Left forelimb (tissue), 1 donor: ENCODE measurements around the gene SIMC1.

Experiments used
- DNase-seq: peaks from one replicate; pipeline ENCODE4 v3.0.0-alpha.2; 2018; ENCODE audit warnings: low spot score

SIMC1 gene

DNA sequence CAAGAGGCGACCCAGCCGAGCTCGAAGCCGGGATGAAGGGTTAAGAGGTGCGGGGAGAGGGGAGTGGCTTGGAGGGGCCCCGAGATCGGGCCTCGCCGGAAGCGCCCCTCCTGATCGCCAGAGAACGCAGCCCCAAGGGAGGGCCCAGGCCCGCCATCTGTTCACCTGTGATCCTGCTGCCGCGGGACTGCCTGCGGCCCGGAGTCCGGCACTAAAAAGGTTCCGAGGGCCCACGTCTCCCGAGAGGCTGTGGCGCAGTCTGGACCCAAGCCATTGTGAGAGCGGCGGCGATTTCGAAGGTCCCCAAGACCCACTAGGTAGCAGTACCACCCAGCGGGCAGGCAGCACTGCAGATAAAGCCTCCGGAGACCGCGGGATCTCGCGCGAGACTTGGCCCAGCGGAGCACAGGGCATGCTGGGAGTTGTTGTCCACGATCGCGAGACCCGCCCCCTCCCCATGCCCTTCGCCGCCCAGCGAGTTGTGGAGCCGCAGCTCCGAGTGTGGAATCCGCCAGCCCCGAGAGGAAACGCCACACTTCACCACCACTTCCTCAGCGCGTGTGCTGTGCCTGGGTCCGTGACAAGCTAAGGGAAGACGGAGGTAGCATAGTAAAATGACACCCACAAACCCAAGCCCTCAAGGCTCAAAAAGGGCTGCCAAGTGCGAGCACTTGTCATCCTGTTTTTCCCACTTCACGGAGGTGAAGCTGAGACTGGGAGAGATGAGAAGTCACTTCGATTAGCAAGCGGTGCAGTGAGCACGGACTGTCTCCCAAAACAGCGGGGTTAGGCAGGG, 123.4 kb downstream of the SIMC1 start, which contains the start of gene KIAA1191:
TSS of gene KIAA1191 (minus strand) at position 328 of the 796 bp plus-strand sequence. CDS start 2,256 bp downstream, outside the sequence.
- DNase-seq, result peak; percentile 95

DNA sequence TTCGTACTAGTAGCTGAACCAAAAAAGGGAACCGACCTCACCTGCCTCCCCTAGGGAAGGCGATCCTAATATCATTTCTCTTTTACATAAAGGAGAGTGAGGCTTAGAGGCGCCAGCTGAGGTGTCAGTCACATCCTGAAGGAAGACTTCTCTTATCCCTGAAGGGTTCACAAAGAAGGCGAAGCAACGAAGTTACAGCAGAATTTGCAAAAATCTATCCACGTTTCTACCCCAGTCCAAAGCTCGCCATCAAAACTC, 123.9 kb downstream of the SIMC1 start:
- no peak for DNase-seq

DNA sequence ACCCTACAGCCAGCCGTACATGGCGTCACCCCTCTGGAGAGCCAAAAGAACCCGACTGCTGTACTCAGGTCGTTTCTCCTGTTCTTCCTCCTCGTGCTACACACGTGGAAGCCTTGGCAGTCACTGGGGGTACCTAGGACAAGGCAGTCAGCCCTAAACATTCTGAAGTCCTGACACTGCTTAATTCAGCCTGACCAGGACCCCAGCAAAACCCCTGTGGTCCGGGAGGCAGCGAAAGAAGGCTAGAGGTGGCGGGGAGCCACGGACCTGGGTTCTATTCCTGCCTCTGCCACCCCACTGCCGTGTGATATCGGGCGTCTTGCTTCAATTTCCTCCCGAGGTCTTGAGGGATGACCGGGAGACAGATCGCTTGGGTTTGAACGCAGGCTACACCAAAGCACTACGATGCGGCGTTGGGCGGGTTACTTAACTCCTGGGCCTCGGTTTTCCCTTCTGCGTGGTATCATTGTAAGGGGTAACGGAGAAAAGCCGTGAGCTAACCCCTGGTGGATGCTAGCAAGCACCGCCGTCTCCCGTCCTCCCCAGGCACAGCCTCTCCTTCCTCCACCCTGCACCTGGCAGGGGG, 126.6 kb downstream of the SIMC1 start:
- no peak for DNase-seq

DNA sequence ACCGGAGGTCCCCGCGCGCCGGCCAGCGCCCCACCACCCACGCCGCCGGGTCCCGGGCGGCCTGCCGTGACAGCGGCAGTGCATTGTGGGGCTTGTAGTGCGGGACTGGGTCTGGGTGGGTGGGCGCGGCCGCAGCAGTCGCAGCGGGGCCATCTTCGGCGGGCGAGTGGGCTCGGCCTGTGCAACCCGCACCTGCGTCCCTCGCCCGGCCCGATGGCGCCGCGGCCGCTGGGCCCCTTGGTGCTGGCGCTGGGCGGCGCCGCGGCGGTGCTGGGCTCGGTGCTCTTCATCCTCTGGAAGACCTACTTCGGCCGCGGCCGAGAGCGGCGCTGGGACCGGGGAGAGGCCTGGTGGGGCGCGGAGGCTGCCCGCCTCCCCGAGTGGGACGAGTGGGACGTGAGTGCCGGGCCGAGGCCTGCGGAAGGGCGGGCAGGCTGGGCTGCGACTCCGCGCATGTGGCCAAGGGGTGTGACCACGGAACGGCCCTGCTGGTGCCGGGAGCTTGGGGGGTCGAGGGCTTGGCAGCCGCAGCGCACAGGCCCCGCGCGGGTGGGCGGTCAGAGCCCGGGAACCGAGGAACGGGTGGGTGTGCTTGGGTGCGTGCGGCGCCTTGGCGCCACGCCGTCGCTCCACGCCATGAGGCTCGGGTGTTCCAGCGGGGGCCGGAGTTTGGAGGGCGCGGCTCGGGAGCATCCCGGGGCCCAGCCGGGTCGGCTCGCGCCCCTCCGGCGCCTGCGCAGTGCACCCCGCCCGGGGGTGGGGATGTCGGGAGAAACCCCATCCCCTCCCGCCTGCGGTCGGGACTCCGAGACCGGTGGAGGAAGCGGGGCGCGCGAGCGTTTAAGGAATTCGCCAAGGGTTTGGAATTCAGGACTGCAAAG, 127.4 kb downstream of the SIMC1 start, which contains the start of gene ARL10:
TSS of gene ARL10 (plus strand) at position 137 of the 881 bp plus-strand sequence. CDS start at position 214, 77 bp downstream.
- DNase-seq, result peak; percentile 82

DNA sequence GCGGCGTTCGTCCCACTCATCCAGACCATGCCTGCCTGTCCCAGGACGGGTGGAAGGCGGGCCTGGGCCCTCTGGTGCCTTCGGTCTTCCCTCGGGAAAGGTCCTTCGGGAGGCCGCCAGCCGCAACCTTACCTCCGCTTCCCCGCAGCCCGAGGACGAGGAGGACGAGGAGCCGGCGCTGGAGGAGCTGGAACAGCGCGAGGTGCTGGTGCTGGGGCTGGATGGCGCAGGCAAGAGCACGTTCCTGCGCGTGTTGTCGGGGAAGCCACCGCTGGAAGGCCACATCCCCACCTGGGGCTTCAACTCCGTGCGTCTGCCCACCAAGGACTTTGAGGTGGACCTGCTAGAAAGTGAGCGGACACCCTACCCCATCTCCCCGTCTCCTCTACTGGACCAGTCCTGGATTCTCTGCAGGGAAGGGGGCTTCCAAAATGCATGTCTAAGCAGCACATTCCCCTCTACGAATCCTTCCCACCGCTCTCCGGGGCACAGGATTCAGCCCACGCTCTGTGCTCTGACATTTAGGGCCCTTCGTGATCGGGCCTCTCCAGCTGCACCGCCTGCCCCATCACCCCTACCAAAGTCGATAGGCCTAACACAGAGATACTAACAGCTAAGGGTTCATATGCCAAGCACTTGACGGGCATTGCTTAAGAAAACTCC, 128.1 kb downstream of the SIMC1 start:
- DNase-seq, result no peak

DNA sequence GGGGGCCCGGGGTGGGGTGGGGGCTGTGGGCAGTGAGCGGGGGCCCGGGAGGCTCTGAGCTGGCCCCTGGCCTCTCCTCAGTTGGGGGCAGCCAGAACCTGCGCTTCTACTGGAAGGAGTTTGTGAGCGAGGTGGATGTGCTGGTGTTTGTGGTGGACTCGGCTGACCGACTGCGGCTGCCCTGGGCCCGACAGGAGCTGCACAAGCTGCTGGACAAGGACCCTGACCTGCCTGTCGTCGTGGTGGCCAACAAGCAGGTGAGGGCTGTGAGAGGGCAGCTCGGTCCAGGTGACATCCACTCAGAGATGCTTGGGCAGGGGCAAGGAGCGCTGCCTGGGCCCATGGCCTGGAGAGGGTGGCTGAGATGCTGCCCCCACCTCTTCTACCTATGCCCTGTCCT, 130.5 kb downstream of the SIMC1 start:
- no peak for DNase-seq

DNA sequence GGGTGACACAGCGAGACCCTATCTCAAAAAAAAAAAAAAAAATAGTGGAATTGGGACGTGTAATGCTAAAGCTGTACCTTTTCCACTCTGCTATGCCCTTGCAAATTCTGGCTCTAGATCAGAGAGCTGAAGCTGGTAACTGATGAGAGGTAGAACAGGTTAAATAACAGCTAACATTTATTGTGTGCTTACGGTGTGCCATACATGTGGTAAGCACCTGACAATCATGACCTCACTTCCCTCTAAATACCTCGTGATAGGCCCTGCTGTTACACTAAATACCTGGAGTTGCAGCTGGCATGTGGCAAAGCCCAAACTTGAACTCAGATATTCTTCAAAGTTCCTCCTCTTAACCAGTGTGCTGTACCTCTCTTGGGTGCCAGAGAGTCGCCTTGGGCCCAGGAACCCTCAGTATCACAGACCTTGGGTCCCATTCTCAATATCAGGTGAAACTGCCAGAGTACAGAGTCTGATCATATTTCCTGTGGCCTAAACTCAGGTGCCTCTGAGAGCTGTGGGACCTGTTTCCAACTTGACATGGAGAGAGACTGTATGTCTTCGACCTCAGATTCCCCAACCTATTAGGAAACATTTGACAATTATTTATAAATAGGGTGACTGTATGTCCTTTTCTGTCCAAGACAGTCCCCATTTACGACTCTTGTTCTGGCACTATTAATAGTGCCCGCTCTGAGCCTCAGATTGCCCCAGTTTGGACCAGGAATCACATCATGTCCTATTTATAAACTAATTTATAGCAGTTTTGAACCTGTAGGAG, 131.9 kb downstream of the SIMC1 start:
- DNase-seq, result no peak

DNA sequence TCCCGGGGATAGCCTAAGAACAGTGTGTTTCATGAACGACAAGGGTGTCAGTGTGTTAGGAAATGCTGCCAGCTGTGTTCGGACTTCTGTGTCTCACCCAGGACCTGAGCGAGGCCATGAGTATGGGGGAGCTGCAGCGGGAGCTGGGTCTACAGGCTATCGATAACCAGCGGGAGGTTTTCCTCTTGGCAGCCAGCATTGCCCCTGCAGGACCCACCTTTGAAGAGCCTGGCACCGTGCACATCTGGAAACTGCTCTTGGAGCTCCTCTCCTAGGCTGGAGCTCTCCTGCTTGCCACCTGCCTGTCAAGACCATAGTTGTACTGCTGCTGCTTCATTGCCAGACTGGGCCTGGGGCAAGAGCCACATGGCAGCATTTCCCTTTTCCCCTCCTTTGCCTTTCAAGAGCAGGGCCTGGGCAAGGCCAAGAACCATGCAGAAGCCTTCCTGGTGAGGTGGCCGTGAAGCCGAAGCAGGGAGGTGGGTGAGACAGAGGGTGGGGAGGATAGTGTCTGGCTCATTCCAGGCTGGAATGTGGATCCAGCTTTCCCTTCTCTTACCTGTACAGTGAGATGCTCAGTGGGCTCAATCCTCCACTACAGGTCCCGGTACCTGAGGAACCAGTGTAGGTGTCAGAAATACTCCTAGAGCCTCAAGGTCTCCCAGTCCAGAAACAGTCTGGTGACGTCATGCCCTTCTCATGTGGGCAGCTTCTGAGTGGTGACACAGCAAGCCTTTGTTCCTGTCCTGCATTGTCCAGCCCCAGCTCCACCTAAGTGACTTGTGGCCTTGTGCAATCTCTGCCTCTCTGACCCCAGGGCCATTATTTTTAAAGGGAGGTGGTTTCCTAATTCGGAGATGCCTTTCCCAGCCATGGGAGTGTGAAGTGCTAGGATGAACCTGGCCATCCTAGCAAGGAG, 133.7 kb downstream of the SIMC1 start:
- DNase-seq, result no peak

DNA sequence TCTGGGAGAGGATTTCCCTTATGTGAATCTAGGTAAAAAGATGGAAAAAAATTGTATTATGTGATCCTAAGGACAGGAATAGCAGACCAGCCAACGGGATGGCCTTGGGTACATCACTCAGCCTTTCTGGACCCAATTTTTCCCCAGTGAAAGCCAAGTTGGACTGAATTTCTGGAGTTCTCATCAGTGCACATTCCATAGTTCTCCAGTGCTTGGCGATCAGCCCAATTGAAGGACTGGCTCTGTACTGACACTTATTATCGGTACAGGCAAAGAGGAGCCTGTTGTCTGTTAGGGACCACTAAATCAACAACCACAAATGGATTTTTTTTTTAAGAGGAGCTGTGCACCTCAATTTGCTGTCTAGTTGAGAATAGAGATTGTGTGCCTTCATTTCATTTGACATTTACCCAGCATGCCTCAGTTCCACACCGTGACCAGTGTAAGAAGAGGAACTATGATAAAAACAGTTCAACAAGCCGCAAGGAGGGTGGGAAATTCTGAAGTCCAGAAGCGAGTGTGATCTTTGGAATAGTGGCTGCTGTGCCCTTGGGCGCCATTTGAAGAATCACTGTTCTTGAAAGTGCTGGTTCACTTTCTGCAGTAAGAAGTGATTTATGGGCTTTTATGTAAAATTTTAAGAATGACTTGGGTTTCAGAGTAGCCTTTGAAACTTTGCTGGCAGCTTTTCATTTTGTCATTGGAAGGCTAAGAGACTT, 135.0 kb downstream of the SIMC1 start:
- DNase-seq, result no peak

DNA sequence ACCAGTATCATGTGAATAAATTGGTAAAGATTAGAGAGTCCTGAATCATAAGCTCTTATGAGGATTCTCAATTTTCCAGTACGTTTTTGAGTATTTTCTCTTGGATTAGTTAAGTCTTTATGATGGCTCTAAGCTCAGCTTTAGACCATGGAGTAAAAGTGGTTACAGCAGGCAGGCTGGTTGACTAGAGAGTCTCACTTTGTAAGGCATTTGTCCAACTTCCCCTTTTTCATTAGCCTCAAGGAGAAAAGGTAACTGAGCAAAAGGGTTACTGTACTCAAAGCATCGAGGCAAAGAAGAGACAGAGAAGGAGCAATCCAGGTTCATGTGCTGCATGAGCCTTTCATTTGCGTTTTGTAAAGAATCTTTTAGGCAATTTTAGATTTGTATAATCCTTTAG, 141.7 kb downstream of the SIMC1 start:
- DNase-seq, result no peak

DNA sequence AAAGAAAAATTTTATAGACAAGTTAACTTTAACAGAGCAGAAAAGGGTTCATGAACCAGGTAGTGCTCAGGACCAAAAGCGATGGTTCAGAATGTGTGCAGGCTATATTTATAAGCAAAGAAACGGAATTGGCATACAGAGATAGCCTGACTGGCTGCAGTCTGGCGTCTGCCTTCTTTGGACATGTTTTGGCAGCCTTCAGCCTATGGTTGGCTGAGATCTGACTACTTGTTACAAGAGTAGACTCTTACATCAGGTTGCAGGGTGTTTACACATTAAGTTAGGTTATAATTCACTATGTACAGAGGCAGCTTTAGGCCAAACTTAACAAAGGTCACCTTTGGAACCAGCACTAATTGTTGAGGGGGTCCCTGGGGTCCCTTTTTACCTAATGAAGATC, 143.2 kb downstream of the SIMC1 start:
- no peak for DNase-seq

DNA sequence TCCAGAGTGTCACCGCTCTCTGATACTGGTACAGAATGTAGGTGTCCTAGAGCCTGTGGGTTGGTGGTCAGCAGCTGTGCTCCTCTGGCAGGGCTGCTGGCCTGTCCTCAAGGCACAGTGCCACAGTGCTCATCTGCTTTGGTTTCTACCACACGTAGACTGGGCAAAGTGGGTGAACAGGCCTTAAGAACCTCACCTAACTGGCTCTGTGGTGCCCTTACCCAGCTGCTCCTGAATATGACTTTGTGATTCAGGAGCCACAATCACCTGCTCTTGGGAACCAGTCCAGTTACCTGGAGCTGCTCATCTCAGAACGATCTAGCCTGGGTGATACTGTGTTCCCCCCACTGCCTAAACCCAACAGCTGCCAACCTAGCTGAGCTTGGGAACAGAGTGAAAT, 143.8 kb downstream of the SIMC1 start:
- no peak for DNase-seq

DNA sequence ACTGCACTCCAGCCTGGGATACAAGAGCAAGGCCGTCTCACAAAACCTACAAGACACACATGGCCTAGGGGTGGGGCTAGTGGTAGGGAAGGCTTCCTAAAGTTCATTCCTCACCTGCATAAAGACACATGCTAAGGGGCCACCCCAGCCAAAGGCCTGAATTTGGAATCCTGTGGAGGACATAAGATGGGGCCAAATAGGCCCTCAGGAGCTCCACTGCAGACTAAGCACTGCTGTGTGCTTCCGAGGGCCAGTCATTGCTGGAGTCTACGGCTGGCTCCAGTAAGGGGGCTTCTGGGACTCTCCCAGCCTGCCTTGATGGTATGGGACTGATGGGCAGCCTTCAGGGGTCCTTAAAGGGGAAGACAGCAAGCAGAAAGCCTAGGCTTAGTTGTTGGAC, 144.5 kb downstream of the SIMC1 start:
- DNase-seq, result no peak

DNA sequence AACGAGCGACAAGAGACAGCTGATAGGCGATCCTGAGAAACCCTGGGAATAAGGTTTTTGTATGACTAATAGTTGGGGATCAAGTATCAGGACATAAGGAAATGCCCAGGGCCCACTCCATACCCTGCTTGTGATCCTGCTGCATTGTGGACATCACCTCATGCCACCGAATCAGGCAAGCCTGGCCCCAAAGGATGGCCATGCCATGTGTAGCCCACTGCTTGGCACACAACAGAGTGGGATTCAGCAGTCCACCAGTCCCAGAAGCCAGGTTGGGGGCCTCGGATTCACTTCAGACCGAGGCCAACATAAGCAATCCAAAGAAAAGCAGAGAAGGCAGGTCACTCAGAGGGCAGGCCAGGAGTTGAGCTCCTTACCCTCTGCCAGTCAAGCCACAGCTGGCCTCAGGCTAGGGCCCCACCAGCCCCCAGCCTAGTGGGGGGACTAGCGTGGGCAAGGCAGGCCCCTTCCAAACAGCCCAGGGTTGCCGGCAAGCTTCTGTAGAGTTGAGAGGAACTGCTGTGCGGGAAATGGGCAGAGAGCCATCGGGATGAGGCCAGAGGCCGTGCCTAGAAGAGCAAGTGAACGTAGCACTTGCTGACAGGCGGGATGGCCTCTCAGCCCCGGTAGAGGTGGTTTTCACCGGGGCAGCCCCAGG, 145.2 kb downstream of the SIMC1 start:
- DNase-seq, result no peak

DNA sequence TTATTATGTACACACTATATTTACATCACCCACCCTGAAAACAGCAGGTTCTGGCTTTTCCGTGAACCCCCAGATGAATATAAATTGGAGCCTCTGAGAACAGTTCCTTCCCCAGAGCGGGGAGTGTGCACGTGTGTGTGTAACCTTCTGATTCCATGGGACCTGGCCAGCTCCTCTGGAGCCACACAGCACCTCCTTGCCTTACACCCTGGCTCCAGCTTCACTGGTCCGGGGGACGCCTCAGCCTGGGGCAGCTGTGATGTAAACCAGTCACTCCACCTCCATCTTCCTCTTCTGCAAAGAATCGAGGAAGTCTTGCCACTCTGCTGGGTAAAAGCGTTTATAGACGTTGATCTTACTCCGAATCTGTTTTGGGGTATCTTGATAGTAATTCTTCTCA, 145.7 kb downstream of the SIMC1 start:
- no peak for DNase-seq

DNA sequence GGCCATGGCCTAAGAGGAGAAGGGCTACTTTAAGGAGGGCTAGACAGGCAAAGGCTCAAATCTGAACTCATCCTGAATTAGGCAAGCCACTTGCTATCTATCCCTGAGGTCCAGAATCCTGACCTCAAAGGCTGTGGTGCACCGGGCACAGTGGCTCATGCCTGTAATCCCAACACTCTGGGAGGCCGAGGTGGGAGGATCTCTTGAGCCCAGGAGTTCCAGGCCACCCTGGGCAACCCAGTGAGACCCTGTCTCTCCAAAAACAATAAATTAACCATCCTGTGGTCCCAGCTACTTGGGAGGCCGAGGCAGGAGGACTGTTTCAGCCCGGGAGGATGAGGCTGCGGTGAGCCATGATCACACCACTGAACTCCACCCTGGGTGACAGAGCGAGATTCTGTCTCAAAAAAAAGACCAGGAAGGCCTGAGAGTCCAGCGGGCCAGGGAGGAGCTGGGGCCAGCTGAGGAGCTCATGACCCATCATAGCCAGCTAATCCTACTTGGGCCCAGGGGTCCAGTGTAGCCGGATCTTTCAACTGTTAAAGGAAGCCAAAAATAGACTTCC, 146.2 kb downstream of the SIMC1 start:
- DNase-seq, result no peak

DNA sequence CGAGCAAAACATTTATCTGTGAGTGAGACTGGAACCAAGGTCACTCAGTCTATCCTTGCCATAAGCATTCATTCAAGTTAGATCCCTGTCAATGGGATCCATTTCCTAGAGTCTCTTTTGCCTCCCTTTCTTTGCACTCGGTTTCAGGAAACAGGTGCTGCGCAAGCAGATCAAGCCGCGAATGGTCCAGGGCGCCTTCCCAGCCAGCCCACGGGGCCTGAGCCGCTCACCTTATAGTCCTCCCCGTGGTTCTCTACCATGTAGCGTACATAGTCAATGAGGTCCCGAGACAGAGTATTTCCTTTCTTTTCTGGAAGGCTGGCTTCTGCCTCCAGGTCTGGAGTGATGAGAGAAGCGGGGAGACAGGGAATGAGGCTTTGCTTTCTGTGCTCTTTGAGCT, 146.8 kb downstream of the SIMC1 start:
- DNase-seq, result no peak

DNA sequence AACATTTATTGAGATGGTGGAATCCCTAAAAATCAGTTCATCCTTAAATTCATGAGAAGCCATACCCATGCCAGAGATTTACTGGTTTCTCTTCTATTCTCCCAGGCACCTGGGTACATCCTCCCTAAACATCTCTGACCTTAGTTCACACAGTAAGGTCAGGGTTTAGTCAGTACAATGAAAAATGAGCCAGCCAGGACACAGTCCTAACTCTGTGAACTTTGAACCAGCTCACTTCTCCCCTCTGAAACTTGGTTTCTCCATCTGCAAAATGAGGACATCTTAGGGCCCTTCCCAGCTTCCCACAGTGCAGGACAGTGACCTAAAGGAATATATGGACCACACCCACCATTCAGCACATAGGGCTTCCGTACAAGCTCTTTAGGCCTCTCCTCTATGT, 148.3 kb downstream of the SIMC1 start:
- no peak for DNase-seq

DNA sequence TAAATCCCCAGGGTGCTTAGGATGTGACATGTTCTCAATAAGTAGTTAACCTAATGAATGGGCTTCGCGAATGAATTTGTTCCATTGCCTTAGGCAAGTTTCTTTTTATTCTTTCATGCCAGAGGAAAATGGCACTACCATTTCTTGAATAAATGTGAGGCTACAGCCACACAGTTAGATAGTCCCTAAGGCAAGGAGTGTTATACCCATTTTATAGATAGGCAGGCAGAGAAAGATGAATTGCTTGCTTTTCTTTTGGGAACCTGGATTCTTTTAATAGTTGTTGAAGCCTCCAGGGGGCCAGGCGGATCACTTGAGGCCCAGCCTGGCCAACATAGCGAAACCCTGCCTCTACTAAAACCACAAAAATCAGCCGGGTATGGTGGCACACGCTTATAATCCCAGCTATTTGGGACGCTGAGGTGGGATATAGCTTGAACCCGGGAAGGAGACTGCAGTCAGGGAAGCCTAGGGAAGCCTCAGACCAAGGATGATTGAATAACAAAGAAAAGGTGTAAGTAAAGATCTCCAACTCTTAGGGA, 149.2 kb downstream of the SIMC1 start:
- no peak for DNase-seq
